ENCODE data around the gene LRRC71. TPM values are rescaled to one million over a fixed set of nuclear protein-coding genes. Genes with fewer than 3 reads are reported as not detected.

Gene LRRC71
- total and polyA plus RNA-seq, 10 of the 15 experiments (the other 5 are each of a cell fraction or from before 2014, with no cell fraction given) = not detected

DNA sequence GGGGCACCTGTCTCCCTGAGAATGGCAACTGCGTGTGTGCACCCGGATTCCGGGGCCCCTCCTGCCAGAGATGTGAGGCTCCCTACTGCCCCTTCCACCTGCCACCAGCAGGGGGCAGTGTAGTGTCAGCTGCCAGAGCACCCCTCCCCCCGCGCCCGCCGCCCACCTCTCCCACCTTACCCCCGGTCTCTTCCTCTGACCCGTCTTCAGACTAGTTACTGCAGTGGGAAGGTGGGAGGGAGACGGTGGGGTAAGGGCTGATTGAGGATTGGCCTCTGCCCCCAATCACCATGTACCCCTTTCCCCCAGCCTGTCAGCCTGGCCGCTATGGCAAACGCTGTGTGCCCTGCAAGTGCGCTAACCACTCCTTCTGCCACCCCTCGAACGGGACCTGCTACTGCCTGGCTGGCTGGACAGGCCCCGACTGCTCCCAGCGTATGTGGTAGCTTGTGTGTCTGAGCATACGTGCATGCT is 10.1 kb upstream of the LRRC71 start:
- in situ Hi-C loops (cut with MboI) = no loop called here
- no TSS peak for BruUV-seq (replicated peaks)
- ATAC-seq (peak; percentile 77), FAIRE-seq (peak; percentile 61), DNase-seq (ENCODE audit: low read depth, low spot score) (no peak)
- SMC1A ChIA-PET (ENCODE audit: uncharacterized antibody, unreplicated experiment) = interaction anchor here (1.5 to 3.6 kb wide), 2 partner anchors 18 to 164 kb away, joined by 4 to 19 read pairs; no protein-coding TSS in a partner anchor
- no peak overlapping the region for H3K4me3 ChIP-seq
- H2AFZ ChIP-seq (ENCODE audit: control insufficient read depth, low read depth, low read length) = no peak overlapping the region
- no peaks in the 10 kb centered on the region for H3K79me2 ChIP-seq (ENCODE audit: control insufficient read depth, insufficient read depth, low read length)
- RAD21 ChIA-PET (ENCODE audit: unreplicated experiment) = interaction anchor here (0.6 to 5.6 kb wide), 2 partner anchors 19 to 164 kb away, joined by 3 to 33 read pairs; no protein-coding TSS in a partner anchor
- no peaks in the 10 kb centered on the region for H4K20me1 ChIP-seq (ENCODE audit: control insufficient read depth, insufficient read depth)
- CTCF ChIA-PET = interaction anchor here (0.7 to 4.7 kb wide), 12 partner anchors 11 to 265 kb away, joined by 3 to 47 read pairs (median 4); no protein-coding TSS in a partner anchor
- intact Hi-C loops (cut with micrococcal nuclease; ENCODE audit: unreplicated experiment) = loop anchor here (5.0 to 10.0 kb wide), 3 partner anchors 47 to 244 kb away; no protein-coding TSS in a partner anchor
- H3K4me1 ChIP-seq (ENCODE audit: control insufficient read depth, insufficient read depth, low read length) = no peaks in the 10 kb centered on the region
- H3K9ac ChIP-seq (ENCODE audit: control insufficient read depth, insufficient read depth, low read length) = no peak overlapping the region
- POLR2A ChIA-PET = no interaction called here
- peaks cover 2% of the 10 kb centered on the region in 2 experiments; a peak in 3 of 4 replicates for H3K27me3 ChIP-seq (replicated peaks in 1 of 2; ENCODE audit: control insufficient read depth in 2 of 2, insufficient read depth in 2 of 2, low read length in 1 of 2)
- H3K36me3 ChIP-seq (ENCODE audit: control insufficient read depth in 2 of 2, insufficient read depth in 2 of 2, low read length in 1 of 2) = no peaks in the 10 kb centered on the region
- H3K4me2 ChIP-seq (ENCODE audit: control insufficient read depth, insufficient read depth) = no peak overlapping the region
- no peak overlapping the region for H3K27ac ChIP-seq (ENCODE audit: control insufficient read depth, insufficient read depth)
- WGBS (ENCODE audit: insufficient coverage, insufficient replicate concordance, low lambda C conversion rate, missing lambda C conversion rate) = 20% methylated on average over 18 of the region's 18 CpGs
- no peaks in the 10 kb centered on the region for H3K9me3 ChIP-seq (replicated peaks; ENCODE audit: control insufficient read depth, insufficient read depth, low read length)
- no peak for TF ChIP-seq KLF5 (IDR thresholded peaks at IDR 0.05; ENCODE audit: partially characterized antibody)
- TF ChIP-seq, protein P1, sequence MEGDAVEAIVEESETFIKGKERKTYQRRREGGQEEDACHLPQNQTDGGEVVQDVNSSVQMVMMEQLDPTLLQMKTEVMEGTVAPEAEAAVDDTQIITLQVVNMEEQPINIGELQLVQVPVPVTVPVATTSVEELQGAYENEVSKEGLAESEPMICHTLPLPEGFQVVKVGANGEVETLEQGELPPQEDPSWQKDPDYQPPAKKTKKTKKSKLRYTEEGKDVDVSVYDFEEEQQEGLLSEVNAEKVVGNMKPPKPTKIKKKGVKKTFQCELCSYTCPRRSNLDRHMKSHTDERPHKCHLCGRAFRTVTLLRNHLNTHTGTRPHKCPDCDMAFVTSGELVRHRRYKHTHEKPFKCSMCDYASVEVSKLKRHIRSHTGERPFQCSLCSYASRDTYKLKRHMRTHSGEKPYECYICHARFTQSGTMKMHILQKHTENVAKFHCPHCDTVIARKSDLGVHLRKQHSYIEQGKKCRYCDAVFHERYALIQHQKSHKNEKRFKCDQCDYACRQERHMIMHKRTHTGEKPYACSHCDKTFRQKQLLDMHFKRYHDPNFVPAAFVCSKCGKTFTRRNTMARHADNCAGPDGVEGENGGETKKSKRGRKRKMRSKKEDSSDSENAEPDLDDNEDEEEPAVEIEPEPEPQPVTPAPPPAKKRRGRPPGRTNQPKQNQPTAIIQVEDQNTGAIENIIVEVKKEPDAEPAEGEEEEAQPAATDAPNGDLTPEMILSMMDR (IDR thresholded peaks at IDR 0.05 in 2 of 3, conservative IDR thresholded peaks at IDR 0.05 in 1 of 3; ENCODE audit: control insufficient read depth in 2 of 3, extremely low read depth in 1 of 3, insufficient read depth in 1 of 3, low read depth in 3 of 3, low read length in 3 of 3) = peak; percentile 69 to 97 (median 70)
- peak; percentile 43 for TF ChIP-seq RAD21 (IDR thresholded peaks at IDR 0.05; ENCODE audit: insufficient read depth, low read depth, low read length)
- TF ChIP-seq, protein P2, sequence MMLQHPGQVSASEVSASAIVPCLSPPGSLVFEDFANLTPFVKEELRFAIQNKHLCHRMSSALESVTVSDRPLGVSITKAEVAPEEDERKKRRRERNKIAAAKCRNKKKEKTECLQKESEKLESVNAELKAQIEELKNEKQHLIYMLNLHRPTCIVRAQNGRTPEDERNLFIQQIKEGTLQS (IDR thresholded peaks at IDR 0.05; ENCODE audit: borderline replicate concordance, extremely low read depth, low read depth, low read length) = no peak
- 0 out of 3 replicates have a peak, but pooled peaks of 1 of the 2 experiments have one; percentile 11 for TF ChIP-seq EGR1 (IDR thresholded peaks at IDR 0.05; ENCODE audit: borderline replicate concordance in 1 of 2, low read depth in 2 of 2, low read length in 2 of 2)
- TF ChIP-seq CHD2 (IDR thresholded peaks at IDR 0.05; ENCODE audit: borderline replicate concordance, low read depth, low read length) = peak; percentile 68
- peak; percentile 61; the same call in 1 of the 2 replicates for TF ChIP-seq SMC3 (IDR thresholded peaks at IDR 0.05; ENCODE audit: borderline replicate concordance, low read length)
- no peak for TF ChIP-seq MTA3 (IDR thresholded peaks at IDR 0.05; ENCODE audit: borderline replicate concordance, low read length)
- TF ChIP-seq, protein P3, sequence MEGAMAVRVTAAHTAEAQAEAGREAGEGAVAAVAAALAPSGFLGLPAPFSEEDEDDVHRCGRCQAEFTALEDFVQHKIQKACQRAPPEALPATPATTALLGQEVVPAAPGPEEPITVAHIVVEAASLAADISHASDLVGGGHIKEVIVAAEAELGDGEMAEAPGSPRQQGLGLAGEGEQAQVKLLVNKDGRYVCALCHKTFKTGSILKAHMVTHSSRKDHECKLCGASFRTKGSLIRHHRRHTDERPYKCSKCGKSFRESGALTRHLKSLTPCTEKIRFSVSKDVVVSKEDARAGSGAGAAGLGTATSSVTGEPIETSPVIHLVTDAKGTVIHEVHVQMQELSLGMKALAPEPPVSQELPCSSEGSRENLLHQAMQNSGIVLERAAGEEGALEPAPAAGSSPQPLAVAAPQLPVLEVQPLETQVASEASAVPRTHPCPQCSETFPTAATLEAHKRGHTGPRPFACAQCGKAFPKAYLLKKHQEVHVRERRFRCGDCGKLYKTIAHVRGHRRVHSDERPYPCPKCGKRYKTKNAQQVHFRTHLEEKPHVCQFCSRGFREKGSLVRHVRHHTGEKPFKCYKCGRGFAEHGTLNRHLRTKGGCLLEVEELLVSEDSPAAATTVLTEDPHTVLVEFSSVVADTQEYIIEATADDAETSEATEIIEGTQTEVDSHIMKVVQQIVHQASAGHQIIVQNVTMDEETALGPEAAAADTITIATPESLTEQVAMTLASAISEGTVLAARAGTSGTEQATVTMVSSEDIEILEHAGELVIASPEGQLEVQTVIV (IDR thresholded peaks at IDR 0.05; ENCODE audit: borderline replicate concordance, partially characterized antibody) = no peak
- TF ChIP-seq TCF3 (IDR thresholded peaks at IDR 0.05; ENCODE audit: borderline replicate concordance, insufficient read depth, low read depth, low read length) = no peak
- no peak for TF ChIP-seq EZH2 (IDR thresholded peaks at IDR 0.05; ENCODE audit: borderline replicate concordance, control insufficient read depth, low read depth, low read length)
- TF ChIP-seq, protein P4, sequence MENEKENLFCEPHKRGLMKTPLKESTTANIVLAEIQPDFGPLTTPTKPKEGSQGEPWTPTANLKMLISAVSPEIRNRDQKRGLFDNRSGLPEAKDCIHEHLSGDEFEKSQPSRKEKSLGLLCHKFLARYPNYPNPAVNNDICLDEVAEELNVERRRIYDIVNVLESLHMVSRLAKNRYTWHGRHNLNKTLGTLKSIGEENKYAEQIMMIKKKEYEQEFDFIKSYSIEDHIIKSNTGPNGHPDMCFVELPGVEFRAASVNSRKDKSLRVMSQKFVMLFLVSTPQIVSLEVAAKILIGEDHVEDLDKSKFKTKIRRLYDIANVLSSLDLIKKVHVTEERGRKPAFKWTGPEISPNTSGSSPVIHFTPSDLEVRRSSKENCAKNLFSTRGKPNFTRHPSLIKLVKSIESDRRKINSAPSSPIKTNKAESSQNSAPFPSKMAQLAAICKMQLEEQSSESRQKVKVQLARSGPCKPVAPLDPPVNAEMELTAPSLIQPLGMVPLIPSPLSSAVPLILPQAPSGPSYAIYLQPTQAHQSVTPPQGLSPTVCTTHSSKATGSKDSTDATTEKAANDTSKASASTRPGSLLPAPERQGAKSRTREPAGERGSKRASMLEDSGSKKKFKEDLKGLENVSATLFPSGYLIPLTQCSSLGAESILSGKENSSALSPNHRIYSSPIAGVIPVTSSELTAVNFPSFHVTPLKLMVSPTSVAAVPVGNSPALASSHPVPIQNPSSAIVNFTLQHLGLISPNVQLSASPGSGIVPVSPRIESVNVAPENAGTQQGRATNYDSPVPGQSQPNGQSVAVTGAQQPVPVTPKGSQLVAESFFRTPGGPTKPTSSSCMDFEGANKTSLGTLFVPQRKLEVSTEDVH (IDR thresholded peaks at IDR 0.05; ENCODE audit: low read depth, partially characterized antibody) = no peak
- peak; percentile 36; the same call in 1 of the 2 replicates for TF ChIP-seq YY1 (IDR thresholded peaks at IDR 0.05; ENCODE audit: low read depth, low read length)

Data from GM12878 (cell line).